K562 (cell line): ENCODE measurements around the gene CELA1. TPM values are rescaled to one million over a fixed set of nuclear protein-coding genes. Genes with fewer than 3 reads are reported as not detected.

Source experiments
- CBX1 ChIP-seq: sonication (generic); IDR thresholded peaks from 2 replicates; pipeline ENCODE4 v1.6.1; 2016; ENCODE audit warnings: antibody characterized with exemption, low read depth, mild to moderate bottlenecking
- DDX20 ChIP-seq: fragments of 450-650 bp; IDR thresholded peaks from 2 replicates; pipeline ENCODE4 v1.6.1; 2016; ENCODE audit warnings: missing genetic modification characterization, low read depth, mild to moderate bottlenecking, missing compliant biosample characterization, moderate library complexity
- ETV1 ChIP-seq: fragments of 450-650 bp; conservative IDR thresholded peaks from 2 replicates; pipeline ENCODE4 v1.6.1; 2016; ENCODE audit warnings: missing genetic modification characterization, control low read depth, low read depth, missing compliant biosample characterization
- GTF2E2 ChIP-seq: fragments of 200-800 bp; sonication (Bioruptor generic); IDR thresholded peaks from 2 replicates; pipeline ENCODE4 v1.6.1; 2016; ENCODE audit warnings: missing genetic modification characterization, missing compliant biosample characterization
- KAT7 ChIP-seq: sonication (generic); formaldehyde crosslinking; IDR thresholded peaks from 2 replicates; pipeline ENCODE4 v1.8.0; 2022; ENCODE audit warnings: missing genetic modification reagents, mild to moderate bottlenecking, borderline replicate concordance
- NR2C1 ChIP-seq, 2 experiments: fragments of 450-650 bp; IDR thresholded peaks; 2 replicates each; pipeline ENCODE4 v1.6.1; 2017; ENCODE audit warnings: mild to moderate bottlenecking in 2 of 2, antibody characterized with exemption in 1 of 2, inconsistent platforms in 1 of 2, missing compliant biosample characterization in 1 of 2, missing genetic modification characterization in 1 of 2
- SREBF2 ChIP-seq: sonication (generic); formaldehyde crosslinking; IDR thresholded peaks from 2 replicates; pipeline ENCODE4 v1.4.0; 2020; ENCODE audit warnings: mild to moderate bottlenecking, missing genetic modification reagents
- TBL1XR1 ChIP-seq, 2 experiments: IDR thresholded peaks; 2 replicates each; pipeline ENCODE4 v1.6.1; 2012; ENCODE audit warnings: improper control_type of control experiment in 2 of 2, low read length in 2 of 2, mild to moderate bottlenecking in 1 of 2
- TEAD1 ChIP-seq, 2 experiments: fragments of 450-650 bp in 1 of 2; sonication (generic) in 1 of 2; formaldehyde crosslinking; IDR thresholded peaks; 2 replicates each; pipeline versions ENCODE4 v1.4.0 to v1.8.0; 2020 to 2022; ENCODE audit warnings: mild to moderate bottlenecking in 2 of 2, missing genetic modification reagents in 1 of 2
- ZNF75A ChIP-seq: fragments of 450-650 bp; formaldehyde crosslinking; IDR thresholded peaks from 2 replicates; pipeline ENCODE4 v1.4.0; 2020; ENCODE audit warnings: mild to moderate bottlenecking
- ZNF766 ChIP-seq: fragments of 200-800 bp; sonication (Bioruptor generic); conservative IDR thresholded peaks from 2 replicates; pipeline ENCODE4 v1.6.1; 2016; ENCODE audit warnings: missing genetic modification characterization, missing compliant biosample characterization
- ZNF778 ChIP-seq: fragments of 450-650 bp; formaldehyde crosslinking; IDR thresholded peaks from 2 replicates; pipeline ENCODE4 v1.4.0; 2020; ENCODE audit warnings: mild to moderate bottlenecking, moderate library complexity
- polyA plus RNA-seq, 8 experiments: library from polyadenylated mRNA; depleted of rRNA in 4 of 8; stranded (reverse) in 5 of 8; unstranded in 3 of 8; fragments of >200 nt; fragmentation: Nextera tagmentation in 2 of 8; fragmentation: Illumina TruSeq in 1 of 8; extraction: Ambion mirVana in 2 of 8; extraction: Trizol in 1 of 8; gene quantifications; 2 replicates each; pipeline versions ENCODE4 v1.2.1 to v1.2.3, GENCODE V29; 2011 to 2014; ENCODE audit warnings: inconsistent platforms in 1 of 8, missing spikeins in 1 of 8
- total RNA-seq, 7 experiments: library from RNA; depleted of rRNA in 6 of 7; stranded (reverse); fragments of >200 nt in 6 of 7; fragmentation: Illumina TruSeq in 2 of 7; extraction: Trizol in 2 of 7; gene quantifications; 2 replicates each; pipeline versions ENCODE4 v1.2.1 to v1.2.3, GENCODE V29; 2011 to 2021; ENCODE audit warnings: low replicate concordance in 1 of 7
- TF ChIP-seq, protein P1 (sequence below), 2 experiments: fragments of 450-650 bp in 1 of 2; sonication (generic) in 1 of 2; formaldehyde crosslinking; conservative IDR thresholded peaks; 2 replicates each; pipeline versions ENCODE4 v1.4.0 to v1.8.1; 2020 to 2022; ENCODE audit warnings: mild to moderate bottlenecking in 1 of 2, missing genetic modification reagents in 1 of 2
- TF ChIP-seq, protein P2 (sequence below): sonication (generic); formaldehyde crosslinking; IDR thresholded peaks from 2 replicates; pipeline ENCODE4 v1.9.0; 2022; ENCODE audit warnings: mild to moderate bottlenecking, missing genetic modification reagents

Gene CELA1
- total and polyA plus RNA-seq, 9 of the 15 experiments (the other 6 are each of a cell fraction or from before 2014, with no cell fraction given) = 0.06 to 0.27 (median 0.22) TPM; not detected in 6

GRCh38 chr12:51341251-51342007 is 5.0 kb downstream of the CELA1 start (continued):
- TF ChIP-seq, protein P1, sequence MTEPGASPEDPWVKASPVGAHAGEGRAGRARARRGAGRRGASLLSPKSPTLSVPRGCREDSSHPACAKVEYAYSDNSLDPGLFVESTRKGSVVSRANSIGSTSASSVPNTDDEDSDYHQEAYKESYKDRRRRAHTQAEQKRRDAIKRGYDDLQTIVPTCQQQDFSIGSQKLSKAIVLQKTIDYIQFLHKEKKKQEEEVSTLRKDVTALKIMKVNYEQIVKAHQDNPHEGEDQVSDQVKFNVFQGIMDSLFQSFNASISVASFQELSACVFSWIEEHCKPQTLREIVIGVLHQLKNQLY (CRISPR knock-in tag; conservative IDR thresholded peaks at IDR 0.05) = no peak
- no peak for TF ChIP-seq SREBF2
- no peak for TF ChIP-seq GTF2E2
- no peak for TF ChIP-seq DDX20
- no peak for TF ChIP-seq KAT7
- peak; percentile 44; the same call in 1 of the 2 replicates for TF ChIP-seq NR2C1 (IDR thresholded peaks at IDR 0.05)
- TF ChIP-seq NR2C1 (tag; IDR thresholded peaks at IDR 0.05) = no peak
- no peak for TF ChIP-seq ZNF766 (CRISPR knock-in tag)
- 0 out of 4 replicates have a peak, but pooled peaks of 1 of the 2 experiments have one; percentile 39 for TF ChIP-seq TBL1XR1 (IDR thresholded peaks at IDR 0.05; ENCODE audit: low read length in 2 of 2)
- TF ChIP-seq CBX1 = no peak
- TF ChIP-seq TEAD1 (CRISPR knock-in tag; IDR thresholded peaks at IDR 0.05) = peak in 1 of 2 experiments; percentile 23; a peak in 1 of 4 replicates
- TF ChIP-seq, protein P2, sequence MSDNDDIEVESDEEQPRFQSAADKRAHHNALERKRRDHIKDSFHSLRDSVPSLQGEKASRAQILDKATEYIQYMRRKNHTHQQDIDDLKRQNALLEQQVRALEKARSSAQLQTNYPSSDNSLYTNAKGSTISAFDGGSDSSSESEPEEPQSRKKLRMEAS (CRISPR knock-in tag) = 0 out of 2 replicates have a peak, but pooled peaks have one; percentile 31
- TF ChIP-seq ETV1 = no peak
- no peak for TF ChIP-seq ZNF778
- TF ChIP-seq ZNF75A (CRISPR knock-in tag) = no peak
